GM19193 (cell line): Measurements from ENCODE around the gene COL4A1.

Experiments
- POLR2A ChIP-seq: IDR thresholded peaks from 4 replicates; pipeline ENCODE4 v1.6.1; 2011; ENCODE audit not compliant: insufficient read depth, insufficient read length; ENCODE audit errors: extremely low read depth

COL4A1 gene

GRCh38 chr13:110121422-110122083 lies 185.4 kb downstream of the COL4A1 start:
- no peak for TF ChIP-seq POLR2A

GRCh38 chr13:110119935-110120905 lies 186.7 kb downstream of the COL4A1 start:
- TF ChIP-seq POLR2A: no peak

- TF ChIP-seq POLR2A: no peak
Observed at GRCh38 chr13:110118106-110118505, 188.9 kb downstream of the COL4A1 start.

- no peak for TF ChIP-seq POLR2A
Observed at GRCh38 chr13:110116072-110116487, 190.9 kb downstream of the COL4A1 start.

GRCh38 chr13:110115591-110115990 lies 191.4 kb downstream of the COL4A1 start:
- TF ChIP-seq POLR2A: no peak

- no peak for TF ChIP-seq POLR2A
Observed at GRCh38 chr13:110114316-110114715, 192.6 kb downstream of the COL4A1 start.

- TF ChIP-seq POLR2A: no peak
Observed at GRCh38 chr13:110113284-110113764, 193.6 kb downstream of the COL4A1 start.

GRCh38 chr13:110110783-110111182 lies 196.2 kb downstream of the COL4A1 start:
- no peak for TF ChIP-seq POLR2A

GRCh38 chr13:110109910-110110309 lies 197.0 kb downstream of the COL4A1 start:
- no peak for TF ChIP-seq POLR2A

- no peak for TF ChIP-seq POLR2A
Observed at GRCh38 chr13:110109140-110109783, 197.7 kb downstream of the COL4A1 start.

GRCh38 chr13:110108348-110109139 lies 198.4 kb downstream of the COL4A1 start:
- no peak for TF ChIP-seq POLR2A

GRCh38 chr13:110107568-110108347 lies 199.2 kb downstream of the COL4A1 start:
- TF ChIP-seq POLR2A: no peak

- TF ChIP-seq POLR2A: no peak
Observed at GRCh38 chr13:110106726-110107125, 200.2 kb downstream of the COL4A1 start.

- TF ChIP-seq POLR2A: no peak
Observed at GRCh38 chr13:110105136-110105535, 201.8 kb downstream of the COL4A1 start.
